Suprapubic skin (tissue), 4 donors: ENCODE results near the gene HSD11B2. TPM values are rescaled to one million over a fixed set of nuclear protein-coding genes. Genes with fewer than 3 reads are reported as not detected.

ENCODE experiments used
- DNase-seq, 2 donors: peaks; one replicate each; pipeline ENCODE4 v3.0.0-alpha.2; 2019; ENCODE audit warnings: low spot score in 2 of 2
- H3K27ac ChIP-seq: fragments of 200-600 bp; sonication (generic); one replicate; pipeline ENCODE4 v1.5.1; 2019
- H3K27me3 ChIP-seq: fragments of 200-600 bp; sonication (generic); one replicate; pipeline ENCODE4 v1.5.1; 2019
- H3K36me3 ChIP-seq: fragments of 200-600 bp; sonication (generic); one replicate; pipeline ENCODE4 v1.5.1; 2019
- H3K4me1 ChIP-seq: fragments of 200-600 bp; sonication (generic); one replicate; pipeline ENCODE4 v1.5.1; 2019
- H3K4me3 ChIP-seq: fragments of 200-600 bp; sonication (generic); one replicate; pipeline ENCODE4 v1.5.1; 2019; ENCODE audit warnings: mild to moderate bottlenecking
- H3K9me3 ChIP-seq: fragments of 200-600 bp; sonication (generic); one replicate; pipeline ENCODE4 v1.5.1; 2019
- CTCF ChIP-seq, 2 donors: fragments of 200-600 bp in 1 of 2; fragments of 450-650 bp in 1 of 2; sonication (generic) in 1 of 2; IDR thresholded peaks; one replicate each; pipeline ENCODE4 v1.5.1; 2016 to 2019; ENCODE audit warnings: antibody characterized with exemption in 2 of 2, mild to moderate bottlenecking in 1 of 2, moderate library complexity in 1 of 2
- EP300 ChIP-seq: sonication (generic); formaldehyde crosslinking; IDR thresholded peaks from one replicate; pipeline ENCODE4 v1.6.1; 2017; ENCODE audit warnings: antibody characterized with exemption
- POLR2A ChIP-seq, 2 donors: fragments of 450-650 bp; IDR thresholded peaks; one replicate each; pipeline ENCODE4 v1.6.1; 2017; ENCODE audit warnings: antibody characterized with exemption in 2 of 2, mild to moderate bottlenecking in 2 of 2, moderate library complexity in 2 of 2
- POLR2AphosphoS5 ChIP-seq, 3 donors: sonication (generic); formaldehyde crosslinking; IDR thresholded peaks; one replicate each; pipeline ENCODE4 v1.6.1; 2017; ENCODE audit warnings: antibody characterized with exemption in 3 of 3
- WGBS: methylation state at CpG from one replicate; pipeline ENCODE4 v1.1.5; 2018; 5-methylcytosine and 5-hydroxymethylcytosine counted together
- total RNA-seq, 4 donors: library from RNA; depleted of rRNA; stranded (reverse); fragments of >200 nt; gene quantifications; one replicate each; pipeline ENCODE4 v1.1.0, GENCODE V29; 2016

Gene HSD11B2
- total RNA-seq, 4 donors from 2014 or later: 45.6 to 164 (median 69.1) TPM

DNA sequence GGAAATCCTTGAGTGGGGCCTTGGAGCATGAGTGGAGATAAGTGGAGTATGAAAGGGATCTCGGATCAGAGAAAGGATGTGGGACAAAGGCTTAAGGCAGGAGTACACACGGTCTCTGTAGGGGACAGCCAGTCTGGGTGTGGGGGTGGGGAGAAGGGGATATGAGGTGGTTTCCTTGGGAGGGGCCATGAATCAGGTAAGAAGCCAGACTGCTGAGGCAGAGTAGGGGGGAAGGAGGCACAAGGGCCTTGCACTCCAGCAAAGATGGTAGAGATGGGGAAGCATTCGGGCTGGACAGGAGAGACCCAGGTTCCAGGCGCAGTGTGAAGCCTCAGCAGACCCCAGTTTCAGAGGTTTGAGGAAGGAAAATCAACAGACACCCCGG, 1.6 kb downstream of the HSD11B2 start:
- peaks cover 57% of the 10 kb centered on the region for H3K4me1 ChIP-seq
- H3K4me3 ChIP-seq: peak overlapping the region; percentile 53
- no peak for DNase-seq
- peaks cover 21% of the 10 kb centered on the region for H3K36me3 ChIP-seq
- TF ChIP-seq POLR2AphosphoS5 (IDR thresholded peaks at IDR 0.05): no peak
- no peak for TF ChIP-seq CTCF (IDR thresholded peaks at IDR 0.05)
- no peak for TF ChIP-seq EP300
- TF ChIP-seq POLR2A (IDR thresholded peaks at IDR 0.05): no peak
- WGBS: 83% methylated on average over 5 of the region's 5 CpGs
- H3K27ac ChIP-seq: peak overlapping the region; percentile 12
- H3K9me3 ChIP-seq: no peaks in the 10 kb centered on the region
- H3K27me3 ChIP-seq: peaks cover 4% of the 10 kb centered on the region

GRCh38 chr16:67433131-67433719, 2.3 kb downstream of the HSD11B2 start:
- Histone ChIP-seq H3K4me1 (peaks cover 50% of the 10 kb centered on the region), H3K4me3 (peak overlapping the region; percentile 53), H3K27me3 (peaks cover 4% of the 10 kb centered on the region), H3K27ac (peak overlapping the region; percentile 12), H3K9me3 (no peaks in the 10 kb centered on the region), H3K36me3 (peaks cover 29% of the 10 kb centered on the region)
- 72% methylated on average over 4 of the region's 5 CpGs for WGBS
- no peak for TF ChIP-seq POLR2A (IDR thresholded peaks at IDR 0.05)
- TF ChIP-seq EP300: no peak
- no peak for DNase-seq

- DNase-seq: no peak
- H3K27me3 ChIP-seq: no peaks in the 10 kb centered on the region
- TF ChIP-seq EP300 (no peak), POLR2A (IDR thresholded peaks at IDR 0.05) (no peak), CTCF (IDR thresholded peaks at IDR 0.05) (no peak), POLR2AphosphoS5 (IDR thresholded peaks at IDR 0.05) (no peak)
- H3K9me3 ChIP-seq: no peaks in the 10 kb centered on the region
- peaks cover 43% of the 10 kb centered on the region for H3K4me1 ChIP-seq
- no peak overlapping the region for H3K4me3 ChIP-seq
- no peak overlapping the region for H3K27ac ChIP-seq
- peaks cover 47% of the 10 kb centered on the region for H3K36me3 ChIP-seq
- 91% methylated on average over 8 of the region's 16 CpGs for WGBS
Measured at GRCh38 chr16:67435758-67436164, 4.8 kb downstream of the HSD11B2 start.

DNA sequence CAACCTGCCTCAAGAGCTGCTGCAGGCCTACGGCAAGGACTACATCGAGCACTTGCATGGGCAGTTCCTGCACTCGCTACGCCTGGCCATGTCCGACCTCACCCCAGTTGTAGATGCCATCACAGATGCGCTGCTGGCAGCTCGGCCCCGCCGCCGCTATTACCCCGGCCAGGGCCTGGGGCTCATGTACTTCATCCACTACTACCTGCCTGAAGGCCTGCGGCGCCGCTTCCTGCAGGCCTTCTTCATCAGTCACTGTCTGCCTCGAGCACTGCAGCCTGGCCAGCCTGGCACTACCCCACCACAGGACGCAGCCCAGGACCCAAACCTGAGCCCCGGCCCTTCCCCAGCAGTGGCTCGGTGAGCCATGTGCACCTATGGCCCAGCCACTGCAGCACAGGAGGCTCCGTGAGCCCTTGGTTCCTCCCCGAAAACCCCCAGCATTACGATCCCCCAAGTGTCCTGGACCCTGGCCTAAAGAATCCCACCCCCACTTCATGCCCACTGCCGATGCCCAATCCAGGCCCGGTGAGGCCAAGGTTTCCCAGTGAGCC, 5.8 kb downstream of the HSD11B2 start:
- TF ChIP-seq CTCF (IDR thresholded peaks at IDR 0.05): no peak
- TF ChIP-seq POLR2AphosphoS5 (IDR thresholded peaks at IDR 0.05): no peak
- no peak for TF ChIP-seq EP300
- TF ChIP-seq POLR2A (IDR thresholded peaks at IDR 0.05): no peak
- WGBS: 95% methylated on average over 17 of the region's 23 CpGs
- H3K27me3 ChIP-seq: no peaks in the 10 kb centered on the region
- H3K4me1 ChIP-seq: peaks cover 44% of the 10 kb centered on the region
- no peak overlapping the region for H3K27ac ChIP-seq
- peaks cover 48% of the 10 kb centered on the region for H3K36me3 ChIP-seq
- no peak for DNase-seq
- no peaks in the 10 kb centered on the region for H3K9me3 ChIP-seq
- no peak overlapping the region for H3K4me3 ChIP-seq

- no peak overlapping the region for H3K27ac ChIP-seq
- no peak overlapping the region for H3K4me3 ChIP-seq
- DNase-seq: no peak
- 73% methylated on average over 4 of the region's 4 CpGs for WGBS
- H3K36me3 ChIP-seq: peaks cover 48% of the 10 kb centered on the region
- H3K4me1 ChIP-seq: peaks cover 44% of the 10 kb centered on the region
- no peaks in the 10 kb centered on the region for H3K27me3 ChIP-seq
- TF ChIP-seq POLR2AphosphoS5 (IDR thresholded peaks at IDR 0.05) (no peak), CTCF (IDR thresholded peaks at IDR 0.05) (no peak), POLR2A (IDR thresholded peaks at IDR 0.05) (no peak), EP300 (no peak)
- no peaks in the 10 kb centered on the region for H3K9me3 ChIP-seq
Measured at GRCh38 chr16:67437513-67437912, 6.6 kb downstream of the HSD11B2 start.
